Pancreas (tissue), 10 donors: Measurements from ENCODE around the gene PSMD6. TPM values are rescaled to one million over a fixed set of nuclear protein-coding genes. Genes with fewer than 3 reads are reported as not detected.

Experiments used
- ATAC-seq, 4 donors: fragments of 200-7000 bp; cut with Tn5 transposase; one replicate each; pipeline versions ENCODE4 v1.8.0 to v1.9.1; 2020; ENCODE audit warnings: mild to moderate bottlenecking in 4 of 4, moderate library complexity in 4 of 4
- DNase-seq, 6 donors: peaks; one replicate each; pipeline ENCODE4 v3.0.0-alpha.2; 2020
- FAIRE-seq: peaks from 2 replicates; lab custom pipeline; 2012; peaks lifted over from hg19 to GRCh38; lab: Jason Lieb, UNC
- H3K27ac ChIP-seq, 4 donors: fragments of 200-600 bp; sonication (generic); 1 replicate in 3 of 4; 2 replicates in 1 of 4; pipeline versions ENCODE4 v1.5.0 to v1.8.0; 2020
- H3K27me3 ChIP-seq, 4 donors: fragments of 200-600 bp; one replicate each; pipeline ENCODE4 v1.8.0; 2021
- H3K36me3 ChIP-seq, 3 donors: fragments of 200-600 bp; sonication (generic) in 1 of 3; one replicate each; pipeline versions ENCODE4 v1.5.0 to v1.8.0; 2020 to 2021
- H3K4me1 ChIP-seq, 3 donors: fragments of 200-600 bp; one replicate each; pipeline ENCODE4 v1.8.0; 2021
- H3K4me3 ChIP-seq, 4 donors: fragments of 200-600 bp; sonication (generic) in 2 of 4; one replicate each; pipeline versions ENCODE4 v1.5.0 to v1.8.0; 2020 to 2021
- H3K9me3 ChIP-seq, 4 donors: fragments of 200-600 bp; one replicate each; pipeline ENCODE4 v1.8.0; 2021
- WGBS, 2 donors: extraction: QIAGEN DNeasy Blood & Tissue Kit; methylation state at CpG; one replicate each; pipeline ENCODE4 v1.1.7; 2013; 5-methylcytosine and 5-hydroxymethylcytosine counted together
- intact Hi-C, 3 donors: fragments of 100-400 bp; cut with DNase I; formaldehyde crosslinking; loops; one replicate each; pipeline versions ENCODE4 v1.11.1 to v1.14.2; 2022
- polyA plus RNA-seq, 2 donors: library from polyadenylated mRNA; stranded (reverse); fragments of 200-250 nt; gene quantifications; one replicate each; pipeline ENCODE4 v1.2.3, GENCODE V29; 2013
- total RNA-seq, 6 donors: library from RNA; stranded (reverse); fragmentation: NEBNext Ultra II Directional in 4 of 6; extraction: Animal tissue kit (Norgen Biotek cat#: 25700) in 4 of 6; gene quantifications; one replicate each; pipeline versions ENCODE4 v1.2.1 to v1.2.4, GENCODE V29; 2021 to 2023
- TF ChIP-seq, protein P1 (sequence below), 4 donors: fragments of 200-600 bp; sonication (generic) in 3 of 4; IDR thresholded peaks; one replicate each; pipeline versions ENCODE4 v1.5.0 to v1.8.0; 2021; ENCODE audit warnings: antibody characterized with exemption in 4 of 4
- donor health status: healthy with polysubstance abuse.
- donor health status: DM: no; HTN: no; CAD: no; lungs with moderate emphysema.
- donor health status: DM: no; HTN: no; CAD: no.
- donor health status: control.
- donor health status: control.
- donor health status: Bipolar disorder and iron deficiency.
- donor health status: DM: yes; HTN: yes; CAD: no.
- donor health status: DM: no; HTN: no; CAD: no.
- donor health status: DM: no; HTN: no; CAD: no.
- donor health status: DM: yes; HTN: yes; CAD: no.

Gene PSMD6
- total RNA-seq (100 to 1,000 TPM in 4 of 6 donors, 10 to 100 TPM in 2; 73.7 to 220 (median 134) TPM), polyA plus RNA-seq (100 to 1,000 TPM; 103 to 106 TPM)

DNA sequence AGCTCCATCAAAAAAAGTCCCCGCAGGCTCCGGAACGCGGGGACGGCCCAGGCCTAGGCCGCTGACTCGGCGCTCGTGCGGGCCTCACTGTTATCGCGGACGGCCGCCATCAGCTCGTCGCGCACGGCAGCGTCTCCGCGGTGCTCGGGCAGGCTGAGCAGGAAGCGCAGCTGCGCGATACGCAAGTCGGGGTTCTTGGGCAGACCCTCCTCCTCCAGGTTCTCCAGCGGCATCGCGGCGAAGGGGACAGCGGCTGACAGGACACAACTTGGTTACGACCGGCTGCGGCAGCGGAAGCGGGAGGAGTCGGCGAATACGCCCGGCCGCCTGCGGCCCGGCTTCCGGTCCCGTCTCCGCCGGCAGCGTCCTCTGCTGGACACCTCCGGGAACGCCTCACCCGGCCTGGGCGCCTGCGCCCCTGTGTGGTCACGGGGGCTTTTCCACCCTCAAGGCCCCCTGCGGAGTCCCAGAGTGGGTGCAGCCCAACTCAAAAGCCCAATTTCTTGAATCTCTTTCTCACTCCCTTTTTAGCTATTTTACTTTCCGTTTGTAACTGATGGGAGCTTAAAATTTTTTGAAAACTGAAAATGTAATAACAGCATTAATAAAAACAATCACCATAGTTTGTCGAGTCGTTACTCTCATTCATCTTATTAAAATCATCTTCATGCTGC is at the start of gene PSMD6:
Gene PSMD6 (minus strand): TSS at position 308 of the 674 bp plus-strand sequence. CDS start 75 bp downstream, at position 233.
- TF ChIP-seq, protein P1, sequence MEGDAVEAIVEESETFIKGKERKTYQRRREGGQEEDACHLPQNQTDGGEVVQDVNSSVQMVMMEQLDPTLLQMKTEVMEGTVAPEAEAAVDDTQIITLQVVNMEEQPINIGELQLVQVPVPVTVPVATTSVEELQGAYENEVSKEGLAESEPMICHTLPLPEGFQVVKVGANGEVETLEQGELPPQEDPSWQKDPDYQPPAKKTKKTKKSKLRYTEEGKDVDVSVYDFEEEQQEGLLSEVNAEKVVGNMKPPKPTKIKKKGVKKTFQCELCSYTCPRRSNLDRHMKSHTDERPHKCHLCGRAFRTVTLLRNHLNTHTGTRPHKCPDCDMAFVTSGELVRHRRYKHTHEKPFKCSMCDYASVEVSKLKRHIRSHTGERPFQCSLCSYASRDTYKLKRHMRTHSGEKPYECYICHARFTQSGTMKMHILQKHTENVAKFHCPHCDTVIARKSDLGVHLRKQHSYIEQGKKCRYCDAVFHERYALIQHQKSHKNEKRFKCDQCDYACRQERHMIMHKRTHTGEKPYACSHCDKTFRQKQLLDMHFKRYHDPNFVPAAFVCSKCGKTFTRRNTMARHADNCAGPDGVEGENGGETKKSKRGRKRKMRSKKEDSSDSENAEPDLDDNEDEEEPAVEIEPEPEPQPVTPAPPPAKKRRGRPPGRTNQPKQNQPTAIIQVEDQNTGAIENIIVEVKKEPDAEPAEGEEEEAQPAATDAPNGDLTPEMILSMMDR (IDR thresholded peaks at IDR 0.05): peak; percentile 99 to 100 (median 100)
- peak within 1 kb of the TSS; percentile 87 to 96 (median 94) for H3K4me3 ChIP-seq
- ATAC-seq (peak; percentile 86 to 95 (median 89)), DNase-seq (peak; percentile 85 to 99 (median 92)), FAIRE-seq (no peak)
- H3K4me1 ChIP-seq: peaks cover under 1 to 15% (median 11%) of the 10 kb centered on the region in 3 donors
- 1% methylated on average over 53 to 59 of the region's 59 CpGs for WGBS, 2 donors
- H3K27ac ChIP-seq: peak within 1 kb of the TSS; percentile 79 to 90 (median 88)
- peaks cover 0 to 9% (median 7%) of the 10 kb centered on the region in 3 donors for H3K36me3 ChIP-seq
- intact Hi-C loops: no loop called here
- H3K27me3 ChIP-seq: no peaks in the 10 kb centered on the region
- no peaks in the 10 kb centered on the region for H3K9me3 ChIP-seq

DNA sequence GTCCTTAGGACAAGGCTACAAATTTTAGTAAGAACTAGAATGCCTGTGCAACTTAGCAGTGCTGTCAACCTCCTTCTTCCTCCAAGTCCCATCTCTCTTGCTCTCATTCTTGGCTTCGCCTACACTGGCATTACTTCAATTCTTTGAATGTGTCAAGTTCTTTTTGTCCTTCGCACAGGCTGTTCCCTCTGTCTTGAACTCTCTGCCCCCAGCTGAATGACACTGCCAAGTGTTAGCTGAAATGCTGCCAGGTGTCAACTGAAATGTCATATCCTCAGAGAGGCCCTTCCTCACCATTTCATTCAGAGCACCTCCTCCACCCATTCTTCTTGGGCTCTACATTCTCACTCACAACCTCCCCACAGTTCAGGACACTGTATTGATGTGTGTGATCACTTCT is 48.8 kb upstream of the PSMD6 start:
- Histone ChIP-seq H3K27ac (no peak overlapping the region), H3K36me3 (no peaks in the 10 kb centered on the region), H3K4me3 (no peak overlapping the region), H3K4me1 (no peaks in the 10 kb centered on the region), H3K9me3 (no peaks in the 10 kb centered on the region), H3K27me3 (no peaks in the 10 kb centered on the region)
- 89 to 96% methylated on average over 2 of the region's 2 CpGs for WGBS, 2 donors
- intact Hi-C loops: no loop called here
- no peak for ATAC-seq
- no peak for DNase-seq
- TF ChIP-seq, protein P1 (IDR thresholded peaks at IDR 0.05): no peak
- no peak for FAIRE-seq

DNA sequence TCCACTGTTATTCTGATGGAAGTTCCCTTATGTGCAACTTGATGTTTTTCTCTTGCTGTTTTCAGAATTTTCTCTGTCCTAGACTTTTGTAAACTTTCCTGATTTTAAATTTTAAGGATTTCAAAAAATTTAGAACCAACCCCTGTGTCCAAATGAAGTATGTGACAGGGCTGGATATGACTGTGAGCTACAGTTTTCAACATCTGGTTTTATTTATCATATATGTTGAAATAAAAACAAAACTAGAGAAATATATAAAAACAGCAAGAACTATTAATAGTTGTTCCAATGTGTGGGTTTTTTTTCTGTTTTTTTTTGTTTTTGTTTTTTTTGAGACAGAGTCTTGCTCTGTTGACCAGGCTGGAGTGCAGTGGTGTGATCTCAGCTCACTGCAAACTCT is 47.4 kb upstream of the PSMD6 start:
- no peaks in the 10 kb centered on the region for H3K36me3 ChIP-seq
- DNase-seq: no peak
- H3K27ac ChIP-seq: no peak overlapping the region
- no peak for ATAC-seq
- intact Hi-C loops: no loop called here
- FAIRE-seq: no peak
- H3K27me3 ChIP-seq: no peaks in the 10 kb centered on the region
- H3K4me1 ChIP-seq: no peaks in the 10 kb centered on the region
- H3K4me3 ChIP-seq: no peak overlapping the region
- TF ChIP-seq, protein P1 (IDR thresholded peaks at IDR 0.05): no peak
- H3K9me3 ChIP-seq: no peaks in the 10 kb centered on the region

DNA sequence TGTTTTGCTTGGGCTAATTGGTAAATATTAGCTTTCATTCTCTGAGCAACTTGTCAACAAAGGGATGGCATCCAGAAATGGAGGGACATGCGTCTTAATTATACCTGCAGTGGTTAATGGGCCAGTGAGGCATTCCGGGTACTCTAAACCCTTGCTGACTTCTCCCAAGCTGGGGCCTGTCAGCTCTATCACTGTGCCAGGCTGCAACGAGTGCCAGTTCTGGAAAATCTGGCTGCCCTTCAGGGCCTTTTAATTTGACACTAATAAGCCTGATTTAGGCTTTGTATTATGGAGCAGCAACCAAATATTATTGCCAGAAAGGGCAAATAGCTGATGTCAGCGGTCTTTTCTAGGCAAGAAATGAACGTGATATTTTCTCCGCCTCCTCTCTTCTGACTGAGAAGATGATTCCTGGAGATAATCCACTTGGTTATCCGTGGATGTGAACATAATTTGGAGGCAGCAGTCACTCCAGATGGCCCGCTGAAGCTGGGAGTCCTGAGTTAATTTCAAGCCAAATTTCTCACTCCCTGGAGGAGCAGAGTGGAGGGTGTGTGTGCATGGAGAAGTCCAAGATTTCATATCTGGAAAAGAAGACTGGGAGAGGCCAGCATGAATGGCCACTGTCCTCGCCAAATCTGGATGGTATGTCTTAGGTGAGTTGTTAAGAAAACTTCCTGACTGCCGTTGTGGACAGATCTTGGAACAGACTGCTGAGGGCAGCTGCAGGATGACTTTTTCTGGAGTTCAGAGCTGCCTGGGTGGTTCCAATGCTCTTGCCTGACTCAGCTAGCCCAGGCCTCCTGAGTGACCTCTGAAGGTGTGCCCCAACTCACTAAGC is 44.4 kb upstream of the PSMD6 start:
- 66 to 71% methylated on average over 10 of the region's 10 CpGs for WGBS, 2 donors
- no peak for ATAC-seq
- Histone ChIP-seq H3K27me3 (no peaks in the 10 kb centered on the region), H3K27ac (no peak overlapping the region), H3K36me3 (no peaks in the 10 kb centered on the region), H3K9me3 (no peaks in the 10 kb centered on the region), H3K4me1 (no peaks in the 10 kb centered on the region), H3K4me3 (no peak overlapping the region)
- no peak for DNase-seq
- intact Hi-C loops: no loop called here
- TF ChIP-seq, protein P1 (IDR thresholded peaks at IDR 0.05): no peak
- no peak for FAIRE-seq
